NCI-H2227 treated with DMSO at 0.1 percent for 48 hours (cell line): ENCODE results near the gene CDON.

Experiments used
- DNase-seq: peaks from one replicate; lab custom pipeline; 2025; lab: John Stamatoyannopoulos, UW

Gene CDON

DNA sequence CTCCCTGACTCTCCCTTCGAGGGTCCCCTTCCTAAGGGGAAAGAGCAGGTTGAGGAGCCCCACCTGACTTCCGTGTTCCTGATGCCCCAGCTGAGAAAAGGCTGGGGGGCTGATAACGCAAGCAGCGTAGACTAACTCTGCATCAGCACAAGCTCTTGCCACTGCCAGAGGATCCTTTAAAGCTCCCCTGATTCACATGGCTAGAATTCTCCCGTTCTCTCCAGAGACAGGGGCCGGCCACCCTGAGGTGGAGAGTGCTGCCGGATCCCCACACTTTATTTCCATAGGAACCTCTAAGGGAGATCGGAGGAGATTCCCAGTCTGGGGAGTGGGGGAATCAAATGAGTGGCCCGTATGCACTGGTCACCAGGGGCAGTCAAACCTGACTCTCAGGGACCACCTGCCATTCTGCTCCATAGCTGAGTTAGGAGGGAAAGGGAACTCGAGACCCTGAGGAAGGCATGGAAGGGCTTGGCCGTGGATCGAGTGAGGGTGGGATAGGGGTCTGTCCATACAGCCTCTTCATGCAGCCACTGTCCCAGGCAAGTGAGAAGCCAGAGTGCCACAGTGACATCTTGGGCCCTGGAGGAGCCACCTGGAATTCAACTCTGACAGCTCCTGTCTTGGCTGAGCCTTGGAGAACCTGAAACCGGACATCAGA lies 118.2 kb downstream of the CDON start:
- no peak for DNase-seq

DNA sequence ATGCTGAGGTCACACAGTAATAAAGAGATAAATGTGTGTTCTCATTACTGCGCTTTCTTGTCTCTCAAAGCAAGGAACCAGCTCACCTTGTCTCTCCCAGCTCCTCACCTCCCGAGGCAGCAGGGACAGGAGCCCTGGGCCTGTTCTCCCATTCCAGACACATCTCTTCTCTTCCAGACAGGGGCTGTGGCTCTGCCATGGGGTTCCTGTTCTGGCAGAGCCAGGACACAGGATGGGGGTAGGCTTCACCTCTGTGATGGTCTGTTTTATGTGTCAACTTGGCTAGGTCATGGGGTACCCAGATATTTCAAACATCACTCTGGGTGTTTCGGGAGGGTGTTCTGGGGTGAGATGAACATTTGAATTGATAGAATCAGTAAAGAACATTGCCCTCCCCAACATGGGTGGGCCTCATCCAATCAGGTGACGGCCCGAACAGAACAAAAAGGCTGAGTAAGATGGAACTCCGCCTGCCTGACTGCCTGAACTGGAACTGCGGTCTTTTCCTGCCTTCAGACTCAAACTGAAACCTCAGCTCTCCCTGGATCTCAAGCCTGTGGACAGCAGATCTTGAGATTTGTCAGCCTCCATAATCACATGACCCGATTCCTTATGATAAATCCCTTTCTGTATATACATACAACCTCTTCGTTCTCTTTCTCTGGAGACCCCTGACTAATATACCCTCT lies 118.9 kb downstream of the CDON start:
- no peak for DNase-seq

- no peak for DNase-seq
These were observed 119.8 kb downstream of the CDON start for GRCh38 chr11:125942771-125943428.

GRCh38 chr11:125941619-125942611 lies 120.8 kb downstream of the CDON start:
- peak; percentile 12 for DNase-seq

DNA sequence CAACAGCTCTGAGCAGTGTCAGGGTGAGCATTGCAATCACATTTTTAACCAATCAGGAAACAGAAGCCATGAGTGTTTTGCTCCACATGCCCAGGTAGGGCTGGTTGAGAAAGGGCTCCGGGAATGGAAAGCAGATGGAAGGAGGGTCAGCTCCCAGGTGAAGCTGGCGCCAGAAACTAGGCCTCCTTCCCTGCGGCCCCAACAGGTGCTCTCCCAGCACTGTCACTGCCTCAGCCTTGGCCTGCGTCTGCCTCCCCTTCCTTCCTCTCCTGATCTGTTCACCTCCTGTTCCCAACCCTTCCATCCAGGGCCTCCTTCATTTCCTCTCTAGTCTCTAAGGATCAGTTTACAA lies 121.4 kb downstream of the CDON start:
- no peak for DNase-seq

DNA sequence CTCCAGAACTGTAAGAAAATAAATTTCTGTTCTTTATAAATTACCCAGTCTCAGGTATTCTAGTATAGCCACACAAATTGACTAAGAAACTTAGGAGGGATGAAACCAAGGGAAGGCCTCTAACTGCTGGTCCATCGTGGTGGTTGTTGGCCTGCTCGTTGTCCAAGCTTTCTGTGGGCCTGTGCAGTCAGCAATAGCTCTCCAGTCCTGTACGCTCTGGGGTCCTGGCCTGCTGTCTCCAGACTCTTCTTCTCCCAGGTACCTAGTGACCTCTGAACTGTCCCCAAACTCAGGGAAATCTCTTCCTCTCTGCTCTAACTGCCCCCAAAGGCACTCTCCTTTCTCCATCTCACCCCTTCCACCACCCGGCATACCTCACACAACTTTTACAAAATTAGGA lies 122.5 kb downstream of the CDON start:
- DNase-seq: no peak

DNA sequence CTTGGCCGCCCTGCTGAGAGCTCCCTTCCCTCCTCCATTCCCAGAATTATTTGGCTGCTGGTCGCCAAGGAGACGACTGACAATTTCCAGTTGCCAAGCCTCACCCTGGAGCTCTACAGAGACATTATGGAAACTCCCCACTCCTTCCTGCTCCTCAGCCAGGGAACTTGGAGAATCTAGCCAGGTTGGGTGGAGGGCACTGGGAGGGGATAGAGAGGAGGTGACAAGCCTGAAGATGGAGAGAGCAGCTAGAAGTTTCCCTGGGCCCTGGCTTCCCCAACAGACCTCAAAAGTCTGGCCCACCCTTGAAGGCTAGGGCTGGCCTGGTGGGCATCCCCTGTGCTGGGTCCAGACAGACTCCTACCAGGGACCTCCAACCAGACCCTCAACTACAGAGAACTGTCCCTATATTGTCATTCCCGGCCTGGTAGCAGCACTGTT lies 123.6 kb downstream of the CDON start:
- DNase-seq: no peak

- DNase-seq: no peak
These were observed 124.2 kb downstream of the CDON start for GRCh38 chr11:125938418-125938817.

DNA sequence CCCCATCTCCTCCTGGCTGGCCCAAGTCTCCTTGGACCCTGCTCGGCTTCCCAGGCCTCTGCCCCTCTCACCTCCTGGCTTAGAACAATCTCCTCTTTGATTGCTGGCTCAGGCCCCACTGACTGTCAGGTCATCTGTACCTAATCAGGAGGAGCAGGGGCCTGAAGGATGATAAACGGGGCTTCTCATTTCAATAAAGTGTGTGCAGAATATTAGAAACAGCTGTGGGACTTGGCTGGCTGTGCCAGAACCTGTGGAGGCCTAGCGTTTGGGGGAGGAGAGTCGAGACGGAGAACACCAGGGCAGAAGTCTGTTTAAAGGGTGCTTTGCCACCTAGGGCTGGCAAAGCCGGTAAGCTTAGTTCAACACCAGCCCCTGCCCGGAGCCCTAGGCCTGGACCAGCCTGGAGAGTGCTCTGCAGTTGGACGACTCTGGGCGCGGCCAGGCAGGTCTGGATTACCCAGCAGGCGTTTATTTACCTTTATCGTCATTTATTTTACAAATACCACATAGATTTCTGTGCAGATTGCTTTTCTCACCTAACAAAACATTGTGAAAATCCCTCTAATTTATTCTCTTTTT lies 127.0 kb downstream of the CDON start:
- no peak for DNase-seq

DNA sequence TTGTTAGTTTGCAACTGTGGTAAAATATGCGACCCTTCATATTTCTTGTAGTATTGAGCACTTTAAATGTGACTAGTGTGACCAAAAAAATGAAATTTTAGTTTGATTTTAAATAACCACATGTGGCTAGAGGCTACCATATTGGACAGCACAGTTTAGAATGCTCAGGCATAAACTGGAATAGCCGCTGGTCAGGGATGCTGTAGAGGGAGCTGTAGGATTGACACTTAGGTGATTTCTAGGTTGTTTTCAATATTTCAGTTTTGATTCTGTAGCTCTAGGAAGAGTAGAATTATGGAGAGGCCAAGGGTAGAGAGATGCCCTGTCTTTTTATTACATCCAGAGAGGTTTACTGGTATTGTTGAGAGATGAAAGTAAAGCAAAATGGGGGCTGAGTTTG lies 127.6 kb downstream of the CDON start:
- DNase-seq: no peak

GRCh38 chr11:125934473-125934872 lies 128.2 kb downstream of the CDON start:
- no peak for DNase-seq

DNA sequence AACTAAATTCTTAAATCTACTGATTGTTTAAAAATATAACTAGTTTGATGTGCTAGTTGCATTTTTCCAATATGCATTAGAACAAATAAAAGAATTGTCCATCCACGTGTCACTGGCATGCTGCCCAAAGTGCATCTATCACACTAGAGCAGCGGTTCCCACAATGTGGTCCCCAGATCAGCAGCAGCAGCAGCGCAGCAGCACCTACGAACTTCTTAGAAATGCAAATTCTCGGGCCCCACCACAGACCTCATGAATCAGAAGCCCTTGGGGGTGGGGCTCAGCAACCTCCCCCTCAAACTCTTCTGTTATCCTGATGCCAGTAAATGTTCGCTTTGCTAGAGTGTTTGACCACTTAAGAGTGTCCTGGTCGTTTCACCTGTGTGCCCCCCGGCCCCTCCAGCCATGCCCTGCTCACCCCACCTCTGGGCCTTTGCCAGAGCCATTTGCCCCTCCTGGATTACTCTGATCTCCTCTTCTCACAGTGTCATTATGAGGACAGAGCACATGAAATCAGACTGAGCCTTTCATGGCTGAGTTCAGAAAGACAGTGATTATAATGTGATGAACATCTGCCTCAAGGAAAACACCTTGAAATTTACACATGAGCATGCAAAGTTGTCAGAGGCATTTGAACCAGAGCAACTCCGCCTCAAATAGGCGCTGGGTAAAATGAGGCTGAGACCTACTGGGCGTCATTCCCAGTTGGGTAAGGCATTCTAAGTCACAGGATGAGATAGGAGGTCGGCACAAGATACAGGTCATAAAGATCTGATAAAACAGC lies 129.4 kb downstream of the CDON start:
- no peak for DNase-seq

GRCh38 chr11:125932301-125932700 lies 130.4 kb downstream of the CDON start:
- DNase-seq: no peak

DNA sequence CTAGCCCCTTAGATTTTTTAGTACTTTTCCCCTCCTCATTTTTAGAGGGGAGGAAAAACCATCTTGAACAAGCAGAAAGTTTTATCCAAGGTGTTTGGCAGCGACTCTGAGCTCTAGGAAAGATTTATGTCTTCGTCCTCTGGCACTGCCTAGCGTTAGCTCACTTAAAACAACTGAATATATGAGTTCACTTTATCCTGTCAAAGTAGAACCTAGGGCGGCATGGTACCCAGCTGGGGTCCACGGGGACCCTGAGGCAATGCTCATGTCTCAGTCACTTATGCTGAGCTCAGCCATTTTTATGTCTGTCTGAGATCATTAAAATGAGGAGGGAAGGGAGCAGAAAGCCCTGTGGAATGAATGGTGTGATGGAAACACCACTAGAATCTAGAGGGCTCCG lies 131.0 kb downstream of the CDON start:
- no peak for DNase-seq

DNA sequence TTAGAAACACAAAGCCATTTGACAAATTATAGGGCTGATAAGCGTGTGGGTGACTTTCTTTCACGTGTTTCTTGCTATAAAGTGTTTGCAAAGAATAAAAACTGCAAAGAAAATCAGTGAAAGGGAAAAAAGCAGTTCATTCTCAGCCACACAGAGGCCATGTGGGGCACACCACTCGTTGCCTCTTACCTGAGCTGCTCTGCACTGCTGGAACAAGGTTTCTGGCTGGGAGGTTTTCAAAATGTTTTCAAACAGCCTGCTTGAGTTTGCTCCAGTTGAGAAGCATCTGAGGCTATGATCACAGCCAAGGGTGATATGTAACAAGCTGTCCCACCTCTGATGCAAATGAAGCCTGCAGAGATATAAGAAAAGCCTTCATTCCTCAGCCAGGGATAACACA lies 131.6 kb downstream of the CDON start:
- DNase-seq: no peak

GRCh38 chr11:125930076-125930450 lies 132.6 kb downstream of the CDON start:
- DNase-seq: no peak

- DNase-seq: no peak
These were observed 133.1 kb downstream of the CDON start for GRCh38 chr11:125929445-125930075.

GRCh38 chr11:125926682-125927081 lies 136.0 kb downstream of the CDON start:
- DNase-seq: no peak

DNA sequence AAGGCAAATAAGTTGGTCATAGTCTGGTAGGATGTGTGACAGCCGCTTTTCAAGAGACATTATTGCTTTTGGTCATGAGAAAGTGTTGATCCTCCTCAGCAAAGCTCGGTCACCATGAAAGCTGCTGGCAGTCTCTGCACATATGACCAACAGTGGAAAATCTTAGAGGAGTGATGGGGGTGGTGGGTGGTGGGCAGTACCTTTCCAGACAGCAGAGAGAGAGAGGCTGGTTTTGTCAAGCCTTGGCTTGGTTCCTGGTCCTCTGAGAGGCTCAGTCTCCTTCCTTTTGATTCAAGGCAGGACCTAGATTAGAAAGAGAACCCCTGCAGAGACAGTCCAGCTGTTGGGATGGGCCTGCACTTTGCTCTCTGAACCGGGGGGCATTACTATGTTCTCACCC lies 136.9 kb downstream of the CDON start:
- no peak for DNase-seq

- no peak for DNase-seq
These were observed 137.4 kb downstream of the CDON start for GRCh38 chr11:125925247-125925740.
